Ovary (tissue), 3 donors: ENCODE results near the gene ALG5.

Experiments used
- POLR2A ChIP-seq: fragments of 450-650 bp; IDR thresholded peaks from one replicate; pipeline ENCODE4 v1.6.1; 2017; ENCODE audit warnings: antibody characterized with exemption, mild to moderate bottlenecking, moderate library complexity
- TF ChIP-seq, protein P1 (sequence below), 3 donors: fragments of 450-650 bp in 2 of 3; fragments of 200-600 bp in 1 of 3; IDR thresholded peaks; one replicate each; pipeline versions ENCODE4 v1.5.1 to v1.8.0; 2016 to 2022; ENCODE audit warnings: antibody characterized with exemption in 3 of 3, mild to moderate bottlenecking in 1 of 3
- donor health status: DM: no; HTN: no; CAD: no.

DNA sequence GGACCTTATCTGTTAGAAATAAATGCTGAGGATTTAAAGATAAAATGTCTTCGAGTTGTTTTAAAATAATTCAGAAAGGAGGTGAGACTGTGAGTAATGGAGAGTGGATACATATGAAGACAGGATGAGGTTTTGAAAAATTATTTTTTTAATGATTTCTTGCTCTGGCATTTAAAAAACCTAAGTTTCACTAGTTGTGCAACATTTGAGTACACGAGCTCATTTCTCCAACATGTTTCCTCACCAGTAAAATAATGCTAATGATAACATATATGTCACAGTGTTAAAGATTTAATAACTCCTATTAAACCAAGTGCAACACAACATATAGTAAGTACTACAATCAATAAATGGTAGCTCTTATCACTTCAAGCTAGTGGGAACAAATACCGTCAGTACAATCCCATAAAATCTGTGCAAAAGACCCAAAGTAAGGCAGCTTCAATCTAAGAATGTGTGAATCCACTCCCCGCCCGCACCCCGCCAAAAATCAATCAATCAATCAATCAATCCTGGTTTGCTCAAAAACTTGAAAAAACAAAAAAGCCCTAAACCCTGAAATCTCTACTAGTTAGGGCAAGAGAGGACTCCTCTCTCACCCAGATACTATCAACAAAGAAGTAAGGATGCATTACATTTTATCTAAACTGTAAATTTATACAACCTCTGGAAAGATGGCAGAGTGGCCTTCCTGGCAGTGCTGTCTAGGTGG is 1.3 kb downstream of the ALG5 start:
- TF ChIP-seq, protein P1, sequence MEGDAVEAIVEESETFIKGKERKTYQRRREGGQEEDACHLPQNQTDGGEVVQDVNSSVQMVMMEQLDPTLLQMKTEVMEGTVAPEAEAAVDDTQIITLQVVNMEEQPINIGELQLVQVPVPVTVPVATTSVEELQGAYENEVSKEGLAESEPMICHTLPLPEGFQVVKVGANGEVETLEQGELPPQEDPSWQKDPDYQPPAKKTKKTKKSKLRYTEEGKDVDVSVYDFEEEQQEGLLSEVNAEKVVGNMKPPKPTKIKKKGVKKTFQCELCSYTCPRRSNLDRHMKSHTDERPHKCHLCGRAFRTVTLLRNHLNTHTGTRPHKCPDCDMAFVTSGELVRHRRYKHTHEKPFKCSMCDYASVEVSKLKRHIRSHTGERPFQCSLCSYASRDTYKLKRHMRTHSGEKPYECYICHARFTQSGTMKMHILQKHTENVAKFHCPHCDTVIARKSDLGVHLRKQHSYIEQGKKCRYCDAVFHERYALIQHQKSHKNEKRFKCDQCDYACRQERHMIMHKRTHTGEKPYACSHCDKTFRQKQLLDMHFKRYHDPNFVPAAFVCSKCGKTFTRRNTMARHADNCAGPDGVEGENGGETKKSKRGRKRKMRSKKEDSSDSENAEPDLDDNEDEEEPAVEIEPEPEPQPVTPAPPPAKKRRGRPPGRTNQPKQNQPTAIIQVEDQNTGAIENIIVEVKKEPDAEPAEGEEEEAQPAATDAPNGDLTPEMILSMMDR (IDR thresholded peaks at IDR 0.05) = no peak
- no peak for TF ChIP-seq POLR2A
